Measurements from ENCODE around the gene MTMR1.

The MTMR1 gene

GRCh38 chrX:150688911-150689451, 4.2 kb upstream of the MTMR1 start:
- no peak overlapping the region for H3K4me3 ChIP-seq (ENCODE audit: low read length)
- TF ChIP-seq ZNF274 (IDR thresholded peaks at IDR 0.05; ENCODE audit: low read depth, low read length): no peak

DNA sequence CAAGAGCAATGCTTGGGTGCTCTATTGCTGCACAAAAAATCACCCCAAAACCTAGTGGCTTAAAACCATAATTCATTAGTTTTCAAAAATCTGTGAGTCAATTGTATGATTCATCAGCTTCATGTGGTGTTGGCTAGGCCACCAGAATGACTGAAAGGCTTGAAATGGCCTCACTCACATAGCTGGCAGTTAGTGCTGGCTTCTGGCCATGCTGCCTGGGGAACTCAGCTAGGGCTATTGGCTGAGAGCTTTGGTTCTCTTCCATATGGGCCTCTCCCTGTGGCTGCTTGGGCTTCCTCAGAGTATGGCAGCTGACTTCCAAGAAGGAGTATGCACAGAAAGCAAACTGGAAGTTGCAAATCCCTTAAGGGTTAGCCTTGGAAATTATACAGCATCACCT, 3.1 kb upstream of the MTMR1 start:
- no peak for TF ChIP-seq ZNF274 (IDR thresholded peaks at IDR 0.05; ENCODE audit: low read depth, low read length)
- no peak overlapping the region for H3K4me3 ChIP-seq (ENCODE audit: low read length)

GRCh38 chrX:150692296-150692695, 900 bp upstream of the MTMR1 start:
- TF ChIP-seq ZNF274 (IDR thresholded peaks at IDR 0.05; ENCODE audit: low read depth, low read length): no peak
- peak overlapping the region; percentile 95 for H3K4me3 ChIP-seq (ENCODE audit: low read length)

DNA sequence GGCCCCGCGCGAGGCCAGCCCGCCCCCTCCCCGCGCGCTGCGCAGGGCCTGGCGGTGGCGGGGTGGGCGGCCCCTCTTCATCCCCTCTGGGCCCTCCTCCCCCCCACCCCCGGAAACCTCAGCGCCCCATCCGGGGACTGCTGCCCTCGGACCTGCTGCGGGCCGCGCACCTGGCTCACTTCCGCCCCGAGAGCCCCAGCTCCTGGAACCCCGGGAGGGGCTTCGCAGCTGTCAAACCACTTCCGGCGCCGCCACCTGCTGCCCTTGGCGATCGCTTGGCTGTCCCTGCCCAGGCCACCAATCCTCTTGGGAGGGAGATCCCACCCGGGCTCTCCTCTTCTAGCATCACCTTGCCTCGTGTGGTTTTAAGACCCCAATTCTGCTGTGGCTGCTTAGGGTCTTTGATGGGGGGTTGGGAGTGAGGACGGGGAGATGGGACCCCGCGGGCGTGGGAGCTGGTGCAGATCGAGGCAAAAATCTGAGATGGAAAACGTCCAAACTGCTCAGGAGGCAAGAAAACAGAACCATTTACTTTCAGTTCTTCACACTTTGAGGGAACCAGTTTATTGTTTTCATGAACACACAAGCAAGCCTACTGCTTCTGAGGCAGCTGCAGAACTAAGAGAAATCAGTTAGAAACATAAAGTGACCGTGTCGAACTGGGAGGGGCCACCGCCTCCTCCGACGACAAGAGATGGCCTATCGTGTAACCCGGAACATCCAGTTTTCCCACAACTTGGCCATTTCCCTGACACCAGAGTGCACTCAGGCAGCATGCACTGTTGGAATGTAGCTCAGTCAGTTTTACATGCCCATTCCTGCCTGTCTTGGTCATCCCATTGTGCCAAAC, 754 bp downstream of the MTMR1 start:
- H3K4me3 ChIP-seq (ENCODE audit: low read length): peak overlapping the region; percentile 92
- no peak for TF ChIP-seq ZNF274 (IDR thresholded peaks at IDR 0.05; ENCODE audit: low read depth, low read length)

- peak overlapping the region; percentile 92; the same call in 1 of the 2 replicates for H3K4me3 ChIP-seq (ENCODE audit: low read length)
- TF ChIP-seq ZNF274 (IDR thresholded peaks at IDR 0.05; ENCODE audit: low read depth, low read length): no peak
These were observed 1.7 kb downstream of the MTMR1 start for GRCh38 chrX:150694738-150695410.

DNA sequence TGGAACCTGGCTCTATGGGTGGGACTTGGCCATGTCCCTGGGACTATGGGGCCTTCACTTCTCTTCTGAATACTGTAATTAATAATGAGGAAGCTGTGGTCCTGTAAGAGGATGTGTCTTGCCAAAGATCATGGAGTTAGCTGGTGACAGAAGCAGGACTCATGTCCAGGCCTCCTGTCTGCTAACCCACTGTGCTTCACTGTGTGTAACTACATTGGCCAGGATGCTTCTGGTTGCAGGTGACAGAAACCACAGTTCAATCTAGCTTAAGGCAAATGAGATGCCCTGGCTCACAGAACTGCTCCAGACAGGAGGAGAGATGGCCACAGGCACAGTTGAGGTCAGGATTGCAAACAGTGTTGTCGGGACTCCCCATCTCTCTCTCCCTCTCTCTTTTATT, 3.1 kb downstream of the MTMR1 start:
- TF ChIP-seq ZNF274 (IDR thresholded peaks at IDR 0.05; ENCODE audit: low read depth, low read length): no peak
- no peak overlapping the region; the same call in 1 of the 2 replicates for H3K4me3 ChIP-seq (ENCODE audit: low read length)

- H3K4me3 ChIP-seq (ENCODE audit: low read length): no peak overlapping the region; the same call in 1 of the 2 replicates
- no peak for TF ChIP-seq ZNF274 (IDR thresholded peaks at IDR 0.05; ENCODE audit: low read depth, low read length)
These were observed 3.7 kb downstream of the MTMR1 start for GRCh38 chrX:150696866-150697265.

- H3K4me3 ChIP-seq (ENCODE audit: low read length): no peak overlapping the region
- TF ChIP-seq ZNF274 (IDR thresholded peaks at IDR 0.05; ENCODE audit: low read depth, low read length): no peak
These were observed 4.4 kb downstream of the MTMR1 start for GRCh38 chrX:150697641-150698040.

DNA sequence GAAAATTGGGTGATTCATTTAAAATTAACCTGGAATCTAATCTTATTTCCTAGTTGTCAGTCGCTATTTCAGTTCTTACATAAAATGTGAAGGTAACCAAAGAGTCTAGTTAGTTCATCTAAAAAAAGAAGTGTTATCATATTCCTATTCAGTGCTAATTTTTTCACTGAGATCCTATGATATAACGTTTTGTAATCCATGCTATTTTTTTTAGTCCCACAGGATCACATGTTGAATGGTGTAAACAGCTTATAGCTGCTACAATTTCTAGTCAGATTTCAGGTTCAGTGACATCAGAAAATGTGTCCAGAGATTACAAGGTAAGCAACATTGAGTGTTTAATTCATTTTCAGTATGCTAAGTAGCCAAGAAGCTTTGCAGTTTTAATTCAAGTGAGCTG, 5.8 kb downstream of the MTMR1 start:
- H3K4me3 ChIP-seq (ENCODE audit: low read length): no peak overlapping the region
- no peak for TF ChIP-seq ZNF274 (IDR thresholded peaks at IDR 0.05; ENCODE audit: low read depth, low read length)

GRCh38 chrX:150700107-150700506, 6.9 kb downstream of the MTMR1 start:
- TF ChIP-seq ZNF274 (IDR thresholded peaks at IDR 0.05; ENCODE audit: low read depth, low read length): no peak
- no peak overlapping the region for H3K4me3 ChIP-seq (ENCODE audit: low read length)

DNA sequence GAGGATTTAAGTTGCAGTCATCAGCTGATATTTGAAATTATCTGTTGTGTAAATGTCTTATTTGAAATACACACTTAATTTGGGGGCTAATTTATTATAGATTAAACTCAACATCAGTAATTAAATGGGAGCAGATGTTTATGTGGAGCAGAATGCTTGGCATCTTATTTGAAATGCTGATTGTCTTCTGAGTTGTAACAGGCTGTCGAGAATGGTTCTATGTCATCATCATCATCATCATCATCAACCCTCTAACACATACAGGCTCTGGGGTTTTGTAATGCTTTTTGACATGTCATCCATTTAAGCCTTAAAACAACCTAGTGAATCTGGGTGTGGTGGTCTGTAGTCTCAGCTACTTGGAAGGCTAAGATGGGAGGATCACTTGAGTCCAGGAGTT, 8.2 kb downstream of the MTMR1 start:
- H3K4me3 ChIP-seq (ENCODE audit: low read length): no peak overlapping the region
- no peak for TF ChIP-seq ZNF274 (IDR thresholded peaks at IDR 0.05; ENCODE audit: low read depth, low read length)

- H3K4me3 ChIP-seq (ENCODE audit: low read length): no peak overlapping the region
- TF ChIP-seq ZNF274 (IDR thresholded peaks at IDR 0.05; ENCODE audit: low read depth, low read length): no peak
These were observed 9.9 kb downstream of the MTMR1 start for GRCh38 chrX:150702966-150703694.

GRCh38 chrX:150703695-150703974, 10.4 kb downstream of the MTMR1 start:
- no peak overlapping the region for H3K4me3 ChIP-seq (ENCODE audit: low read length)
- TF ChIP-seq ZNF274 (IDR thresholded peaks at IDR 0.05; ENCODE audit: low read depth, low read length): no peak

- no peak overlapping the region for H3K4me3 ChIP-seq (ENCODE audit: low read length)
- TF ChIP-seq ZNF274 (IDR thresholded peaks at IDR 0.05; ENCODE audit: low read depth, low read length): no peak
These were observed 10.9 kb downstream of the MTMR1 start for GRCh38 chrX:150704030-150704613.

All from GM08714 (cell line).